ENCODE measurements around the gene TFEC.

The TFEC gene

DNA sequence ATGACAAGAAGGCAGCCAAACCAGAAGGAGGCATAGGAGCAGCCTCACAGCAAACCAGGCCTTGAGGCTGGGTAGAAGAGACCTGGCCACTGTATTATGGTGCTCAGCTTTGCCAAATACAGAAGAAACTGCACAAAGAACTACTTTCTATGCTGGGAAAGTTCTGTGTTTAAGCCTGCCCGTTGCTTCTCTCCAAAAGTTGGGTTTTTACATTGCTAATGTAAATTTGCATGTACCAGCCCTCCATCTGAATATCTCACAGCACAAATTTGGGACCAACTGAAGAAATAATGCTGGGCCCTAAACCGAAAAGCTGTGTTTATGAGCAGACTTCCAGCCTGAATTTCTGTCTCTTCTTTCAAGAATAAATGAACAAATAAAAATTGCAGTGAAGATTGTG lies 145.0 kb downstream of the TFEC start:
- TF ChIP-seq JUND (IDR thresholded peaks at IDR 0.05; ENCODE audit: low read depth), result no peak
- in situ Hi-C loops (cut with HindIII; ENCODE audit: low pct_unique_long_range_greater_than_20kb, low sequenced_read_pairs), result no loop called here
- DNase-seq (ENCODE audit: low read depth in 1 of 2, low spot score in 1 of 2), result no peak

All from T47D (cell line).